ENCODE data around the gene CASP9. TPM values are rescaled to one million over a fixed set of nuclear protein-coding genes. Genes with fewer than 3 reads are reported as not detected.
"Not testable (repeated sequence)": the region's sequence is repeated elsewhere in the genome, so short reads cannot be mapped to it uniquely, and the experiment has no call there.

CASP9 gene
- total and polyA plus RNA-seq, 2 of the 13 experiments (the other 11 are each of a cell fraction or from before 2014, with no cell fraction given), result 8.5 to 11.5 TPM

- 0 out of 2 replicates have a peak, but pooled peaks have one; percentile 22 for TF ChIP-seq PAXIP1 (CRISPR knock-in tag; conservative IDR thresholded peaks at IDR 0.05)
- TF ChIP-seq SATB2 (CRISPR knock-in tag; IDR thresholded peaks at IDR 0.05), result no peak
- TF ChIP-seq HNF4G (IDR thresholded peaks at IDR 0.05; ENCODE audit: borderline replicate concordance, low read depth, low read length), result peak; percentile 18; the same call in 1 of the 2 replicates
- TF ChIP-seq HNF4G (CRISPR knock-in tag; IDR thresholded peaks at IDR 0.05; ENCODE audit: borderline replicate concordance, low read depth), result no peak
- TF ChIP-seq ZNF772 (CRISPR knock-in tag; IDR thresholded peaks at IDR 0.05), result no peak
Observed at GRCh38 chr1:15519625-15520024, 4.4 kb downstream of the CASP9 start (continued).

- no peak for ATAC-seq
- no peaks in the 10 kb centered on the region for H3K9me3 ChIP-seq (ENCODE audit: low read length)
- no peak overlapping the region for H3K4me2 ChIP-seq (ENCODE audit: low read depth, low read length)
- POLR2A ChIA-PET, result no interaction called here
- in situ Hi-C loops (cut with HindIII; ENCODE audit: extremely low pct_ligation_motif_present, low pct_unique_long_range_greater_than_20kb) (no loop called here), intact Hi-C loops (cut with micrococcal nuclease; ENCODE audit: unreplicated experiment) (no loop called here)
- no peaks in the 10 kb centered on the region for H3K27me3 ChIP-seq (ENCODE audit: control insufficient read depth in 1 of 2, insufficient read depth in 2 of 2, low read length in 2 of 2)
- H3K36me3 ChIP-seq (replicated peaks in 1 of 2; ENCODE audit: control insufficient read depth in 1 of 2, insufficient read depth in 2 of 2, low read length in 2 of 2), result peaks cover 0 to 17% of the 10 kb centered on the region in 2 experiments; a peak in 3 of 5 replicates
- no peaks in the 10 kb centered on the region for H4K20me1 ChIP-seq (ENCODE audit: insufficient read depth, low read length)
- H2AFZ ChIP-seq (ENCODE audit: low read length), result no peak overlapping the region
- H3K9ac ChIP-seq (ENCODE audit: insufficient read depth, low read depth, low read length), result no peak overlapping the region
- no peak for DNase-seq (ENCODE audit: low spot score)
- H3K27ac ChIP-seq (ENCODE audit: extremely low read length, insufficient read depth, low read length), result no peak overlapping the region
- BruUV-seq (replicated peaks), result no TSS peak
- FAIRE-seq, result no peak
- TF ChIP-seq ZNF720 (CRISPR knock-in tag; IDR thresholded peaks at IDR 0.05) (no peak), ETV6 (CRISPR knock-in tag; conservative IDR thresholded peaks at IDR 0.05) (no peak), NONO (IDR thresholded peaks at IDR 0.05) (no peak), NONO (CRISPR knock-in tag; conservative IDR thresholded peaks at IDR 0.05) (no peak)
- peaks cover 17% of the 10 kb centered on the region for H3K4me1 ChIP-seq (ENCODE audit: insufficient read depth, low read length)
- H3K79me2 ChIP-seq (ENCODE audit: insufficient read depth, low read length), result no peaks in the 10 kb centered on the region
- CTCF ChIA-PET (ENCODE audit: low intra/inter-chr PET ratio, low total read pairs), result no interaction called here
- no peak overlapping the region for H3K4me3 ChIP-seq (replicated peaks in 1 of 3; ENCODE audit: insufficient read depth in 1 of 3, low read depth in 2 of 3, low read length in 3 of 3)
- 93% methylated on average over 2 of the region's 2 CpGs for WGBS (ENCODE audit: low lambda C conversion rate)
Observed at GRCh38 chr1:15515022-15515663, 8.9 kb downstream of the CASP9 start.

GRCh38 chr1:15514557-15514956 lies 9.5 kb downstream of the CASP9 start:
- POLR2A ChIA-PET; H3K9ac ChIP-seq (ENCODE audit: insufficient read depth, low read depth, low read length); H3K4me3 ChIP-seq (replicated peaks in 1 of 3; ENCODE audit: insufficient read depth in 1 of 3, low read depth in 2 of 3, low read length in 3 of 3); in situ Hi-C loops (cut with HindIII; ENCODE audit: extremely low pct_ligation_motif_present, low pct_unique_long_range_greater_than_20kb); DNase-seq (ENCODE audit: low spot score); H3K79me2 ChIP-seq (ENCODE audit: insufficient read depth, low read length); H3K4me2 ChIP-seq (ENCODE audit: low read depth, low read length); H3K27me3 ChIP-seq (ENCODE audit: control insufficient read depth in 1 of 2, insufficient read depth in 2 of 2, low read length in 2 of 2); H2AFZ ChIP-seq (ENCODE audit: low read length); H3K9me3 ChIP-seq (ENCODE audit: low read length); intact Hi-C loops (cut with micrococcal nuclease; ENCODE audit: unreplicated experiment); H4K20me1 ChIP-seq (ENCODE audit: insufficient read depth, low read length); FAIRE-seq; CTCF ChIA-PET (ENCODE audit: low intra/inter-chr PET ratio, low total read pairs); ATAC-seq; H3K27ac ChIP-seq (ENCODE audit: extremely low read length, insufficient read depth, low read length); BruUV-seq (replicated peaks): not testable (repeated sequence)
- H3K36me3 ChIP-seq (replicated peaks in 1 of 2; ENCODE audit: control insufficient read depth in 1 of 2, insufficient read depth in 2 of 2, low read length in 2 of 2), result peaks cover 0 to 17% of the 10 kb centered on the region in 2 experiments; a peak in 3 of 5 replicates
- H3K4me1 ChIP-seq (ENCODE audit: insufficient read depth, low read length), result peaks cover 12% of the 10 kb centered on the region
- WGBS (ENCODE audit: low lambda C conversion rate), result 94% methylated on average over 5 of the region's 5 CpGs

Measured in HepG2 (cell line).